ENCODE measurements around the gene DNAAF3.

Gene DNAAF3

DNA sequence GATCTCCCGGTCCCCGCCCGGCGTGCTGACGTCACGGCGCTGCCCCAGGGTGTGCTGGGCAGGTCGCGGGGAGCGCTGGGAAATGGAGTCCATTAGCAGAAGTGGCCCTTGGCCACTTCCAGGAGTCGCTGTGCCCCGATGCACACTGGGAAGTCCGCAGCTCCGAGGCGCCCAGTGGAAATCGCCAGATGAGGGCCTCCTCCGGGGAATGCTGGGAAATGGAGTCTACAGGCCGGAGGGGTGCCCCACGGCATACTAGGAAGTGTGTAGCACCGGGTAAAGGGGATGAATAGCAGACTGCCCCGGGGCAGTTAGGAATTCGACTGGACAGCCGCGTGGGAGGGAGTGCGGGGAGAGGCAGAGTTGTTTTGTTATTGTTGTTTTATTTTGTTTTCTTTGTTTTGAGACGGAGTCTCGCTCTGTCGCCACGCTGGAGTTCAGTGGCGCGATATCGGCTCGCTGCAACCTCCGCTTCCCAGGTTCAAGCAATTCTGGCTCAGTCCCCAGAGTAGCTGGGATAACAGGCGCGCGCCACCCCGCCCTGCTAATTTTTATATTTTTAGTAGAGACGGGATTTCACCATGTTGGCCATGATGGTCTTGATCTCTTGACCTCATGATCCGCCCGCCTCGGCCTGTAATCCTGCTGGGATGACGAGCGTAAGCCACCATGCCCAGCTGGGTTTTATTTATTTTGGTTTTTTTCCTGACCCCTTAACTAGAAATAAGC is 48.6 kb downstream of the DNAAF3 start:
- in situ Hi-C loops (cut with HindIII; ENCODE audit: low sequenced_read_pairs) = no loop called here
- TF ChIP-seq CTCF (IDR thresholded peaks at IDR 0.05; ENCODE audit: low read depth, low read length) = no peak
- H3K4me3 ChIP-seq (ENCODE audit: low read depth, low read length) = peak overlapping the region; percentile 62
- peak; percentile 99 for DNase-seq (ENCODE audit: low read depth, low spot score)

DNA sequence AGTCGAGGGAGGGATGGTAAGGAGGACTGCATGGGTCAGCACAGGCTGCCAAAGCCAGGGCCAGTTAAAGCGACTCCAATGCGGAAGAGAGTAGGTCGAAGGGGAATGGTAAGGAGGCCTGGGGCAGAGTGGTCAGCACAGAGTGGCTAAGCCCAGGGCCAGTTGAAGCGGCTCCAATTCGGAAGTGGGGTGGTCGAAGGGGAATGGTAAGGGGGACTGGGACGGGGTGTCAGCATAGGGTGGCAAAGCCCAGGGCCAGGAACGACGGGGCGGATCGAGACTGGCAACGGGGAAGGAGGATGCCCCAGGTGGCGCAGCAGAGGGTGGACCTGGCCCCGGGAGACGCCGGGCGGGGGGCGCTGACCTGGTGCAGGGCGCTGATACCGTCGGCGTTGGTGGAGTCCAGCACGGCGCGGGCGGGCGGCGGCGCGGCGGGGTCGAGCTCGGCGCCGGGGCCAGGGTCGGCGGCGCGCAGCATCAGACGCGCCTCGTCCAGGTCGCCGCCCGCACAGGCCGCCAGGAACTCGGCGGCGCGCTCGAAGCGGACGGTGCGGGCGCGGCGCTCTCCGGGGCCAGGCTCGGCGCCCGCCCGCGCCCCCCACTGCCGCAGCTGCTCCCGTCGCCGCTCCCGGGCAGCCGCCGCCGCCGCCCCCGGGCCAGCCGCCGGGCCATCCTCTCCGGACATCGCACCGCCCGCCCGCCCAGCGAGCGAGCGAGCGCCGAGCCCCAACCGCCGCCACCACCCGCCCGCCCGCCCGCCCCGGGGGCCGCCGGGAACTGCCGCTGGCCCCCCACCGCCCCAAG is 49.4 kb downstream of the DNAAF3 start, which contains the start of gene PPP1R12C:
TSS of gene PPP1R12C (minus strand) at position 779 of the 804 bp plus-strand sequence. CDS start at position 685, 94 bp downstream.
- in situ Hi-C loops (cut with HindIII; ENCODE audit: low sequenced_read_pairs) = no loop called here
- DNase-seq (ENCODE audit: low read depth, low spot score) = no peak
- TF ChIP-seq CTCF (IDR thresholded peaks at IDR 0.05; ENCODE audit: low read depth, low read length) = no peak
- peak within 1 kb of the TSS; percentile 81 for H3K4me3 ChIP-seq (ENCODE audit: low read depth, low read length)

- H3K4me3 ChIP-seq (ENCODE audit: low read depth, low read length) = peak overlapping the region; percentile 81
- no peak for TF ChIP-seq CTCF (IDR thresholded peaks at IDR 0.05; ENCODE audit: low read depth, low read length)
- peak; percentile 45 for DNase-seq (ENCODE audit: low read depth, low spot score)
- in situ Hi-C loops (cut with HindIII; ENCODE audit: low sequenced_read_pairs) = no loop called here
These were observed 50.1 kb downstream of the DNAAF3 start for GRCh38 chr19:55116232-55116858.

DNA sequence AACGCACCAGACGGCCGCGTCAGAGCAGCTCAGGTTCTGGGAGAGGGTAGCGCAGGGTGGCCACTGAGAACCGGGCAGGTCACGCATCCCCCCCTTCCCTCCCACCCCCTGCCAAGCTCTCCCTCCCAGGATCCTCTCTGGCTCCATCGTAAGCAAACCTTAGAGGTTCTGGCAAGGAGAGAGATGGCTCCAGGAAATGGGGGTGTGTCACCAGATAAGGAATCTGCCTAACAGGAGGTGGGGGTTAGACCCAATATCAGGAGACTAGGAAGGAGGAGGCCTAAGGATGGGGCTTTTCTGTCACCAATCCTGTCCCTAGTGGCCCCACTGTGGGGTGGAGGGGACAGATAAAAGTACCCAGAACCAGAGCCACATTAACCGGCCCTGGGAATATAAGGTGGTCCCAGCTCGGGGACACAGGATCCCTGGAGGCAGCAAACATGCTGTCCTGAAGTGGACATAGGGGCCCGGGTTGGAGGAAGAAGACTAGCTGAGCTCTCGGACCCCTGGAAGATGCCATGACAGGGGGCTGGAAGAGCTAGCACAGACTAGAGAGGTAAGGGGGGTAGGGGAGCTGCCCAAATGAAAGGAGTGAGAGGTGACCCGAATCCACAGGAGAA is 50.9 kb downstream of the DNAAF3 start:
- TF ChIP-seq CTCF (IDR thresholded peaks at IDR 0.05; ENCODE audit: low read depth, low read length) = no peak
- DNase-seq (ENCODE audit: low read depth, low spot score) = no peak
- H3K4me3 ChIP-seq (ENCODE audit: low read depth, low read length) = peak overlapping the region; percentile 81
- in situ Hi-C loops (cut with HindIII; ENCODE audit: low sequenced_read_pairs) = no loop called here

DNA sequence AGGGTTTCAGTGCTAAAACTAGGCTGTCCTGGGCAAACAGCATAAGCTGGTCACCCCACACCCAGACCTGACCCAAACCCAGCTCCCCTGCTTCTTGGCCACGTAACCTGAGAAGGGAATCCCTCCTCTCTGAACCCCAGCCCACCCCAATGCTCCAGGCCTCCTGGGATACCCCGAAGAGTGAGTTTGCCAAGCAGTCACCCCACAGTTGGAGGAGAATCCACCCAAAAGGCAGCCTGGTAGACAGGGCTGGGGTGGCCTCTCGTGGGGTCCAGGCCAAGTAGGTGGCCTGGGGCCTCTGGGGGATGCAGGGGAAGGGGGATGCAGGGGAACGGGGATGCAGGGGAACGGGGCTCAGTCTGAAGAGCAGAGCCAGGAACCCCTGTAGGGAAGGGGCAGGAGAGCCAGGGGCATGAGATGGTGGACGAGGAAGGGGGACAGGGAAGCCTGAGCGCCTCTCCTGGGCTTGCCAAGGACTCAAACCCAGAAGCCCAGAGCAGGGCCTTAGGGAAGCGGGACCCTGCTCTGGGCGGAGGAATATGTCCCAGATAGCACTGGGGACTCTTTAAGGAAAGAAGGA is 51.8 kb downstream of the DNAAF3 start:
- in situ Hi-C loops (cut with HindIII; ENCODE audit: low sequenced_read_pairs) = no loop called here
- no peak for TF ChIP-seq CTCF (IDR thresholded peaks at IDR 0.05; ENCODE audit: low read depth, low read length)
- DNase-seq (ENCODE audit: low read depth, low spot score) = no peak
- no peak overlapping the region for H3K4me3 ChIP-seq (ENCODE audit: low read depth, low read length)

DNA sequence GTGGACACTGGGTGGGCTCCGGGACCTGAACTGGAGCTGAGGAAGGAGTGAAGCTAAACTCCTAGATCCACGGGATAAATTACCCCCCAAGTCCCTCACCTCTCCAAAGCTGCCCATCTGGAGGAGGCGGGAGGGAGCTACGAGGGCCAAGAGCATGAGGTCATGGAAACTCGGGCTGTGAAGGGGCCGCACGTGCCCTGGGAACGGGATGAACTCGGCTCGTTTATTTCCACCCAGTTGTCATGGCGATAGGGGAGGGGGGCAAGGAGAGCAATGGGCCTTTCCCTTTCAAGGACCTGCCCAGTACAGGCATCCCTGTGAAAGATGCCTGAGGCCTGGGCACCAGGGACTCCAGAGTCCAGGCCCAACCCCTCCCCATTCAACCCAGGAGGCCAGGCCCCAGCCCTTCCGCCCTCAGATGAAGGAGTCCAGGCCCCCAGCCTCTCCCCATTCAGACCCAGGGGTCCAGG is 52.8 kb downstream of the DNAAF3 start:
- DNase-seq (ENCODE audit: low read depth, low spot score) = peak; percentile 91
- in situ Hi-C loops (cut with HindIII; ENCODE audit: low sequenced_read_pairs) = no loop called here
- no peak overlapping the region for H3K4me3 ChIP-seq (ENCODE audit: low read depth, low read length)
- TF ChIP-seq CTCF (IDR thresholded peaks at IDR 0.05; ENCODE audit: low read depth, low read length) = no peak

Data from astrocyte of the spinal cord (primary cell).